ENCODE results near the gene HTRA3.

Gene HTRA3

DNA sequence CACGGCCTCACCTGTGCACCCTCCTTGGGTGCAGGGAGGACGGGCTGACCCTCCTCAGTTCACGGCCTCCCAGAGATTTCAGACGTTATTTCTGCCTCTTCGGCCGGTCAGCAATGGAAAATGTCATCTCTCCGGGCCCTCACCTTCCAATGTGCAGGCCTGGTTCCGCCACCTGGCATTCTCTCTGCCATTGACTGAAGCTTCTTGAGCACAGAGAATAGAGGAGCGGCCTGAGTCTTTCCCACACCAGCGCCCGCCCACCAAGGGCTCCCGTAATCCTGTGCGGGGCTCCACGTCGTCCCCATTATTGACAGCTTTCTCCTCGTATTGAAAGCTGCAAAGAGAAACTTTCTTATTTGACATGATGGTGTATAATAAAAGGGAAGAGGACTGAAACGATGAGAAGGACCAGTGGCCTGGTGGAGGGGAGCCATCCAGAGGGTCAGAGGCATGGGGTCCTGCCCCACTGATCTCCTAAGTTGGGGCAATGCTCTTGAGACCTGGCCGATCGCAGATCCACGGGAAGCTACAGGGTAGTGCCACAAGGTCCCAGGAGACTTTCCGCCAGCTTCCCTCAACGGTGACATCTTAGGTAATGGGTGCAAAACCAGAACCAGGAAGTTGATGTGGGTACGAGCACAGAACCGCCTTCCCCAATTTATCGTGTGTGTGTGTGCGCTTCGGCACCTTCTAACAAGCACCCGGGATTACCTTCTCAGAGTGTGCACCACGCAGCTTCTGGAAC lies 20.6 kb downstream of the HTRA3 start:
- no peak for DNase-seq (ENCODE audit: extremely low read depth, low read depth)
- no peak for TF ChIP-seq CTCF (IDR thresholded peaks at IDR 0.05; ENCODE audit: low read depth, low read length)

- DNase-seq (ENCODE audit: extremely low read depth, low read depth): no peak
These were observed 21.1 kb downstream of the HTRA3 start for GRCh38 chr4:8290701-8290970.

GRCh38 chr4:8291036-8291682 lies 21.6 kb downstream of the HTRA3 start:
- TF ChIP-seq CTCF (IDR thresholded peaks at IDR 0.05; ENCODE audit: low read depth, low read length): no peak
- DNase-seq (ENCODE audit: extremely low read depth, low read depth): no peak

More at GRCh38 chr4:8290701-8290970, 21.1 kb downstream of the HTRA3 start:
- TF ChIP-seq CTCF (IDR thresholded peaks at IDR 0.05; ENCODE audit: low read depth, low read length): no peak

- no peak for DNase-seq (ENCODE audit: extremely low read depth, low read depth)
- TF ChIP-seq CTCF (IDR thresholded peaks at IDR 0.05; ENCODE audit: low read depth, low read length): no peak
These were observed 22.3 kb downstream of the HTRA3 start for GRCh38 chr4:8291701-8292477.

DNA sequence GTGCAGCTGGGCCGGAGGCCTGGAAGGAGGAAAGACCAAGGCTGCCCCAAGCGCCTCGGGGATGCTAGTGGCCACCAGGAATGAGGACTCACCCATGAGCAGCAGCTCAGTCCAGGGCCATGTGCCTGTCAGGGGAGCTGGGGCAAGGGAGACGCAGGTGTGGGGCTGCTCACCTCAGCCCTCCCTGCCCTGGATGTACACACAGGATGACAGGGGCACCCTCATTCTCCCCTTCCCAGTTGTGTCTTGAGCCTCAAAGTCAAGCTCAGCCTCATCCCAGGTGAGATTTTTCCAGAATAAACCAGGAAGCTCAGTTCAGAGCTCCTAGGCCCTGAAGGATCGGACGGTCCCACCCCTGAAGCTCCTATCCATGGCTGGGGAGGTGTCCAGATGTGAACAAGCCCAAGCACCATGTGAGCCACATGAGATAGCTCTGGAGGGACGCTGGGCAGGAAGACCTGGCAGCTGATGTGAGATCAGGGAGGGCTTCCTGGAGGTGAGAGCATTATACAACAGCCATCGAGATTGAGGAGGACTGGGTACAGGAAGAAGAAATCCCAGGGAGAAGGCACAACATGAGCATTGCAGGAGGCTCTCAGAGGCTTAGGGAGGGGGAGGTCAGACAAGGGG lies 23.0 kb downstream of the HTRA3 start:
- no peak for TF ChIP-seq CTCF (IDR thresholded peaks at IDR 0.05; ENCODE audit: low read depth, low read length)
- DNase-seq (ENCODE audit: extremely low read depth, low read depth): no peak

- no peak for TF ChIP-seq CTCF (IDR thresholded peaks at IDR 0.05; ENCODE audit: low read depth, low read length)
- DNase-seq (ENCODE audit: extremely low read depth, low read depth): no peak
These were observed 23.8 kb downstream of the HTRA3 start for GRCh38 chr4:8293131-8293975.
